ENCODE data around the gene PIK3C2G. TPM values are rescaled to one million over a fixed set of nuclear protein-coding genes. Genes with fewer than 3 reads are reported as not detected.

Gene PIK3C2G
- total and polyA plus RNA-seq, 2 of the 13 experiments (the other 11 are each of a cell fraction or from before 2014, with no cell fraction given) = not detected

- intact Hi-C loops (cut with micrococcal nuclease; ENCODE audit: unreplicated experiment) (no loop called here), in situ Hi-C loops (cut with HindIII; ENCODE audit: extremely low pct_ligation_motif_present, low pct_unique_long_range_greater_than_20kb) (no loop called here)
- no peak overlapping the region for H3K4me2 ChIP-seq (ENCODE audit: low read depth, low read length)
- H3K36me3 ChIP-seq (replicated peaks in 1 of 2; ENCODE audit: control insufficient read depth in 1 of 2, insufficient read depth in 2 of 2, low read length in 2 of 2) = no peaks in the 10 kb centered on the region
- H4K20me1 ChIP-seq (ENCODE audit: insufficient read depth, low read length) = no peaks in the 10 kb centered on the region
- POLR2A ChIA-PET = no interaction called here
- FAIRE-seq (no peak), ATAC-seq (no peak), DNase-seq (ENCODE audit: low spot score) (no peak)
- H3K4me3 ChIP-seq (replicated peaks in 1 of 3; ENCODE audit: insufficient read depth in 1 of 3, low read depth in 2 of 3, low read length in 3 of 3) = no peak overlapping the region
- H2AFZ ChIP-seq (ENCODE audit: low read length) = no peak overlapping the region
- no TSS peak for BruUV-seq (replicated peaks)
- H3K9me3 ChIP-seq (ENCODE audit: low read length) = peaks cover 19% of the 10 kb centered on the region; the same call in 1 of the 2 replicates
- H3K4me1 ChIP-seq (ENCODE audit: insufficient read depth, low read length) = no peaks in the 10 kb centered on the region
- TF ChIP-seq, protein P1, sequence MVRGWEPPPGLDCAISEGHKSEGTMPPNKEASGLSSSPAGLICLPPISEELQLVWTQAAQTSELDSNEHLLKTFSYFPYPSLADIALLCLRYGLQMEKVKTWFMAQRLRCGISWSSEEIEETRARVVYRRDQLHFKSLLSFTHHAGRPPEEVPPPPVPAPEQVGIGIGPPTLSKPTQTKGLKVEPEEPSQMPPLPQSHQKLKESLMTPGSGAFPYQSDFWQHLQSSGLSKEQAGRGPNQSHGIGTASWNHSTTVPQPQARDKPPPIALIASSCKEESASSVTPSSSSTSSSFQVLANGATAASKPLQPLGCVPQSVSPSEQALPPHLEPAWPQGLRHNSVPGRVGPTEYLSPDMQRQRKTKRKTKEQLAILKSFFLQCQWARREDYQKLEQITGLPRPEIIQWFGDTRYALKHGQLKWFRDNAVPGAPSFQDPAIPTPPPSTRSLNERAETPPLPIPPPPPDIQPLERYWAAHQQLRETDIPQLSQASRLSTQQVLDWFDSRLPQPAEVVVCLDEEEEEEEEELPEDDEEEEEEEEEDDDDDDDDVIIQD (CRISPR knock-in tag; IDR thresholded peaks at IDR 0.05; ENCODE audit: low read depth) = no peak
- TF ChIP-seq TCF7 (IDR thresholded peaks at IDR 0.05; ENCODE audit: low read depth) (no peak), FOXC1 (CRISPR knock-in tag; IDR thresholded peaks at IDR 0.05; ENCODE audit: borderline replicate concordance) (no peak)
- 0% methylated on average over 1 of the region's 1 CpG for WGBS (ENCODE audit: low lambda C conversion rate)
- no peak overlapping the region for H3K9ac ChIP-seq (ENCODE audit: insufficient read depth, low read depth, low read length)
- H3K27ac ChIP-seq (ENCODE audit: extremely low read length, insufficient read depth, low read length) = no peak overlapping the region
- CTCF ChIA-PET (ENCODE audit: low intra/inter-chr PET ratio, low total read pairs) = no interaction called here
- no peaks in the 10 kb centered on the region for H3K79me2 ChIP-seq (ENCODE audit: insufficient read depth, low read length)
- H3K27me3 ChIP-seq (ENCODE audit: control insufficient read depth in 1 of 2, insufficient read depth in 2 of 2, low read length in 2 of 2) = no peaks in the 10 kb centered on the region
Measured at GRCh38 chr12:18304609-18305008, 43.3 kb downstream of the PIK3C2G start.

DNA sequence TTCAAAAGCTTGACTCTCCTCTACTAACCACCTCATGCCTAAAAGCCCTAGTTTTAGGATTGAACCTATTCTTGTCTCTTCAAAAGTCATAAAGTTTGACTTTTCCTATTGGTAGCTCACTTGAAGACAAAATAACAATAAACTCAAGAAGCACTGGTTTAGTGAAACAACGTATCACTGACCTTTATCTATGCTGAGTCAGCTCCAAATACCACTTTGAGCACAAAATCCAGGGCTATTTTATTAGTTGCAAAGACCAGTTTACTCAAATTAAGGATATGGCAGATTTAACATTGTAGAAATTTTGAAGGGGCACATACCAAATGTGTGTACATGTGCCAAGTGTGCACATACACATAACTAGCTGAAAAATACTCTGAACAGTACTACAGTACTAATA is 45.0 kb downstream of the PIK3C2G start:
- ATAC-seq = no peak
- H2AFZ ChIP-seq (ENCODE audit: low read length) = no peak overlapping the region
- 0% methylated on average over 1 of the region's 1 CpG for WGBS (ENCODE audit: low lambda C conversion rate)
- in situ Hi-C loops (cut with HindIII; ENCODE audit: extremely low pct_ligation_motif_present, low pct_unique_long_range_greater_than_20kb) (no loop called here), intact Hi-C loops (cut with micrococcal nuclease; ENCODE audit: unreplicated experiment) (no loop called here)
- ChIA-PET POLR2A (no interaction called here), CTCF (ENCODE audit: low intra/inter-chr PET ratio, low total read pairs) (no interaction called here)
- no peak for DNase-seq (ENCODE audit: low spot score)
- BruUV-seq (replicated peaks) = no TSS peak
- no peaks in the 10 kb centered on the region for H3K36me3 ChIP-seq (replicated peaks in 1 of 2; ENCODE audit: control insufficient read depth in 1 of 2, insufficient read depth in 2 of 2, low read length in 2 of 2)
- no peak overlapping the region for H3K4me2 ChIP-seq (ENCODE audit: low read depth, low read length)
- H3K27me3 ChIP-seq (ENCODE audit: control insufficient read depth in 1 of 2, insufficient read depth in 2 of 2, low read length in 2 of 2) = no peaks in the 10 kb centered on the region
- no peak overlapping the region for H3K27ac ChIP-seq (ENCODE audit: extremely low read length, insufficient read depth, low read length)
- no peak overlapping the region for H3K4me3 ChIP-seq (replicated peaks in 1 of 3; ENCODE audit: insufficient read depth in 1 of 3, low read depth in 2 of 3, low read length in 3 of 3)
- no peaks in the 10 kb centered on the region for H3K4me1 ChIP-seq (ENCODE audit: insufficient read depth, low read length)
- no peaks in the 10 kb centered on the region for H3K79me2 ChIP-seq (ENCODE audit: insufficient read depth, low read length)
- H4K20me1 ChIP-seq (ENCODE audit: insufficient read depth, low read length) = no peaks in the 10 kb centered on the region
- no peak overlapping the region for H3K9ac ChIP-seq (ENCODE audit: insufficient read depth, low read depth, low read length)
- peak; percentile 65 to 80 for TF ChIP-seq MAFK (conservative IDR thresholded peaks at IDR 0.05 in 1 of 2, IDR thresholded peaks at IDR 0.05 in 1 of 2; ENCODE audit: low read length in 2 of 2)
- no peak for TF ChIP-seq ZBED4 (CRISPR knock-in tag; IDR thresholded peaks at IDR 0.05; ENCODE audit: borderline replicate concordance)
- peak; percentile 68 for TF ChIP-seq MAFF (IDR thresholded peaks at IDR 0.05; ENCODE audit: low read depth, low read length)
- peaks cover 12% of the 10 kb centered on the region; the same call in 1 of the 2 replicates for H3K9me3 ChIP-seq (ENCODE audit: low read length)
- no peak for FAIRE-seq
